Measurements from ENCODE around the gene SNTG2.

DNA sequence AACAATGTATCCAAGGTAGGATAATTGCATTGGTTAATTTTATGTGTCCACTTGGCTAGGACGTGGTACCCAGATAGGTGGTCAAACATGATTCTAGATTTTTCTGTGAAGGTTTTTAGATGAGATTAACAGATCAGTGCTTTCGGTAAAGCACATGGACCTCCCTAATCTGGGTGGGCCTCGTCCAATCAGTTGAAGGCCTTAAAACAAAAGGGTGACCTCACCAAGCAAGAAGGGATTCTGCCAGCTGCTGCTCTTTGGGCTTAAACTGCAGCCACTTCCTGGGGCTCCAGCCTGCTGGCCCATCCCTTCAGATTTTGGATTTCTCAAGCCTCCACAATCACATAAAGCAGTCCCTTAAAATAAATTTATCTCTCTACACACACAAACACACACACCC, 236.5 kb downstream of the SNTG2 start:
- TF ChIP-seq EZH2 (IDR thresholded peaks at IDR 0.05) (no peak), POLR2AphosphoS5 (IDR thresholded peaks at IDR 0.05; ENCODE audit: borderline replicate concordance, low read depth, low read length) (no peak), FOXP2 (optimal IDR thresholded peaks at IDR 0.05; ENCODE audit: control extremely low read depth, extremely low read length, insufficient read depth) (no peak)
